HepG2 (cell line): ENCODE results near the gene ADCY7. TPM values are rescaled to one million over a fixed set of nuclear protein-coding genes. Genes with fewer than 3 reads are reported as not detected.
A peak's percentile ranks its signal among the peaks of the same experiment; 100 is the strongest.

Experiments
- ATAC-seq: fragments of 200-7000 bp; cut with Tn5 transposase; 3 replicates; pipeline ENCODE4 v1.9.1; 2020; ENCODE audit warnings: mild to moderate bottlenecking, moderate library complexity
- BruUV-seq: library from RNA; stranded (reverse); fragments of 400-500 nt; replicated peaks from 2 replicates; lab custom pipeline; 2021; lab: Mats Ljungman, UMichigan
- CTCF ChIA-PET: fragments of 300-600 bp; formaldehyde crosslinking; extraction: SDS; loops from one replicate; lab custom pipeline; 2021; ENCODE audit warnings: low total read pairs, inconsistent platforms, low intra/inter-chr PET ratio; lab: Yijun Ruan, JAX
- POLR2A ChIA-PET: fragments of 350-600 bp; sonication (Branson Sonifier 250); formaldehyde crosslinking; loops from one replicate; lab custom pipeline; 2020; ENCODE audit warnings: antibody characterized with exemption, inconsistent platforms; lab: Yijun Ruan, JAX
- DNase-seq: peaks from one replicate; pipeline ENCODE4 v3.0.0-alpha.2; 2015; ENCODE audit warnings: low spot score
- FAIRE-seq: peaks from 3 replicates; lab custom pipeline; 2011; peaks lifted over from hg19 to GRCh38; lab: Jason Lieb, UNC
- H2AFZ ChIP-seq: one replicate; pipeline ENCODE4 v1.6.1; 2011; ENCODE audit warnings: low read length, inconsistent platforms
- H3K27ac ChIP-seq: fragments of 300-600 bp; 3 replicates; pipeline ENCODE4 v1.8.0; 2011; ENCODE audit warnings: mixed run types, mild to moderate bottlenecking, mixed read lengths, low read length, inconsistent platforms; ENCODE audit not compliant: insufficient read depth; ENCODE audit errors: extremely low read length
- H3K27me3 ChIP-seq, 2 experiments: fragments of 200-600 bp in 1 of 2; 2 replicates in 1 of 2; 3 replicates in 1 of 2; pipeline versions ENCODE4 v1.6.0 to v1.8.0; 2011; ENCODE audit warnings: low read length in 2 of 2, mild to moderate bottlenecking in 2 of 2, moderate library complexity in 2 of 2, inconsistent platforms in 1 of 2; ENCODE audit not compliant: insufficient read depth in 2 of 2, control insufficient read depth in 1 of 2
- H3K36me3 ChIP-seq, 2 experiments: fragments of 200-600 bp in 1 of 2; replicated peaks in 1 of 2; 2 replicates in 1 of 2; 3 replicates in 1 of 2; pipeline versions ENCODE4 v1.5.1 to v1.8.0; 2011; ENCODE audit warnings: low read length in 2 of 2, inconsistent platforms in 1 of 2; ENCODE audit not compliant: insufficient read depth in 2 of 2, control insufficient read depth in 1 of 2
- H3K4me1 ChIP-seq: 2 replicates; pipeline ENCODE4 v1.5.1; 2012; ENCODE audit warnings: low read length, inconsistent platforms; ENCODE audit not compliant: insufficient read depth
- H3K4me2 ChIP-seq: 2 replicates; pipeline ENCODE4 v1.6.0; 2011; ENCODE audit warnings: low read depth, low read length, inconsistent platforms
- H3K4me3 ChIP-seq, 3 experiments: fragments of 200-600 bp in 1 of 3; sonication (generic), shearing (Covaris generic) in 1 of 3; replicated peaks in 1 of 3; 2 replicates each; pipeline ENCODE4 v1.5.1; 2011 to 2016; ENCODE audit warnings: low read length in 3 of 3, inconsistent platforms in 2 of 3, low read depth in 2 of 3, mild to moderate bottlenecking in 2 of 3, control low read depth in 1 of 3, mixed read lengths in 1 of 3; ENCODE audit not compliant: insufficient read depth in 1 of 3
- H3K79me2 ChIP-seq: one replicate; pipeline ENCODE4 v1.6.1; 2011; ENCODE audit warnings: low read length, inconsistent platforms; ENCODE audit not compliant: insufficient read depth
- H3K9ac ChIP-seq: 2 replicates; pipeline ENCODE4 v1.6.0; 2011; ENCODE audit warnings: mild to moderate bottlenecking, low read depth, low read length, inconsistent platforms; ENCODE audit not compliant: insufficient read depth
- H3K9me3 ChIP-seq: 2 replicates; pipeline ENCODE4 v1.5.1; 2012; ENCODE audit warnings: mild to moderate bottlenecking, low read length
- H4K20me1 ChIP-seq: 2 replicates; pipeline ENCODE4 v1.6.0; 2011; ENCODE audit warnings: inconsistent platforms, mild to moderate bottlenecking, low read length, moderate library complexity; ENCODE audit not compliant: insufficient read depth
- EEA1 ChIP-seq: sonication (generic); formaldehyde crosslinking; IDR thresholded peaks from 2 replicates; pipeline ENCODE4 v1.5.1; 2020; ENCODE audit warnings: mild to moderate bottlenecking, missing genetic modification reagents, borderline replicate concordance
- ELF1 ChIP-seq: sonication (generic); formaldehyde crosslinking; IDR thresholded peaks from 2 replicates; pipeline ENCODE4 v1.4.0; 2020; ENCODE audit warnings: missing genetic modification reagents
- HMGA1 ChIP-seq: sonication (generic); formaldehyde crosslinking; conservative IDR thresholded peaks from 2 replicates; pipeline ENCODE4 v1.4.0; 2020; ENCODE audit warnings: missing genetic modification reagents
- KLF6 ChIP-seq: IDR thresholded peaks from 2 replicates; pipeline ENCODE4 v1.8.0; 2016; ENCODE audit warnings: missing biosample characterization, missing genetic modification reagents
- PAWR ChIP-seq: sonication (generic); formaldehyde crosslinking; IDR thresholded peaks from 2 replicates; pipeline ENCODE4 v1.4.0; 2020; ENCODE audit warnings: missing genetic modification reagents, mild to moderate bottlenecking, borderline replicate concordance
- PCBP1 ChIP-seq: fragments of 200-400 bp; formaldehyde crosslinking; IDR thresholded peaks from 2 replicates; pipeline ENCODE4 v1.6.1; 2017; ENCODE audit warnings: mild to moderate bottlenecking, low read depth, low read length, borderline replicate concordance
- PHF20 ChIP-seq: sonication (generic); formaldehyde crosslinking; IDR thresholded peaks from 2 replicates; pipeline ENCODE4 v1.5.0; 2020; ENCODE audit warnings: mild to moderate bottlenecking, missing genetic modification reagents
- SRY ChIP-seq: sonication (generic); formaldehyde crosslinking; IDR thresholded peaks from 2 replicates; pipeline ENCODE4 v1.8.0; 2022; ENCODE audit warnings: mild to moderate bottlenecking, missing genetic modification reagents
- ZFP36 ChIP-seq: fragments of 150-350 bp; IDR thresholded peaks from 2 replicates; pipeline ENCODE4 v1.6.1; 2018; ENCODE audit warnings: borderline replicate concordance, low read length, low read depth; ENCODE audit not compliant: partially characterized antibody
- ZNF251 ChIP-seq: sonication (generic); formaldehyde crosslinking; IDR thresholded peaks from 2 replicates; pipeline ENCODE4 v1.9.0; 2021; ENCODE audit warnings: mild to moderate bottlenecking, missing genetic modification reagents
- ZNF703 ChIP-seq: sonication (generic); formaldehyde crosslinking; IDR thresholded peaks from 2 replicates; pipeline ENCODE4 v1.5.1; 2020; ENCODE audit warnings: missing genetic modification reagents, mild to moderate bottlenecking, moderate library complexity, borderline replicate concordance
- ZNF792 ChIP-seq: IDR thresholded peaks from 2 replicates; pipeline ENCODE4 v1.6.1; 2016
- WGBS: methylation state at CpG from one replicate; pipeline ENCODE4 v1.1.6; 2017; ENCODE audit warnings: low lambda C conversion rate; 5-methylcytosine and 5-hydroxymethylcytosine counted together
- in situ Hi-C: cut with HindIII; loops from 2 replicates; pipeline ENCODE4 v1.10.0; 2017; ENCODE audit warnings: low pct_unique_long_range_greater_than_20kb; ENCODE audit not compliant: extremely low pct_ligation_motif_present
- intact Hi-C: fragments of 100-400 bp; cut with micrococcal nuclease; formaldehyde crosslinking; loops from one replicate; pipeline ENCODE4 v1.10.0; 2022; ENCODE audit not compliant: unreplicated experiment
- polyA plus RNA-seq, 8 experiments: library from polyadenylated mRNA; depleted of rRNA in 3 of 8; stranded (reverse) in 7 of 8; unstranded in 1 of 8; fragments of >200 nt; fragmentation: Illumina TruSeq in 4 of 8; extraction: Trizol in 4 of 8; gene quantifications; 2 replicates each; pipeline versions ENCODE4 v1.2.1 to v1.2.3, GENCODE V29; 2011 to 2016; ENCODE audit warnings: low read depth in 4 of 8, missing spikeins in 1 of 8, mixed read lengths in 1 of 8; ENCODE audit not compliant: insufficient read depth in 1 of 8
- total RNA-seq, 5 experiments: library from RNA; depleted of rRNA; stranded (reverse); fragments of >200 nt; fragmentation: Illumina TruSeq; extraction: Trizol; gene quantifications; 2 replicates each; pipeline ENCODE4 v1.2.3, GENCODE V29; 2016; ENCODE audit warnings: low read depth in 1 of 5
- TF ChIP-seq, protein P1 (sequence below): sonication (generic); formaldehyde crosslinking; IDR thresholded peaks from 2 replicates; pipeline ENCODE4 v1.4.0; 2020; ENCODE audit warnings: missing genetic modification reagents, borderline replicate concordance

The ADCY7 gene
- total and polyA plus RNA-seq, 2 of the 13 experiments (the other 11 are each of a cell fraction or from before 2014, with no cell fraction given), result 2.2 to 4.3 TPM

DNA sequence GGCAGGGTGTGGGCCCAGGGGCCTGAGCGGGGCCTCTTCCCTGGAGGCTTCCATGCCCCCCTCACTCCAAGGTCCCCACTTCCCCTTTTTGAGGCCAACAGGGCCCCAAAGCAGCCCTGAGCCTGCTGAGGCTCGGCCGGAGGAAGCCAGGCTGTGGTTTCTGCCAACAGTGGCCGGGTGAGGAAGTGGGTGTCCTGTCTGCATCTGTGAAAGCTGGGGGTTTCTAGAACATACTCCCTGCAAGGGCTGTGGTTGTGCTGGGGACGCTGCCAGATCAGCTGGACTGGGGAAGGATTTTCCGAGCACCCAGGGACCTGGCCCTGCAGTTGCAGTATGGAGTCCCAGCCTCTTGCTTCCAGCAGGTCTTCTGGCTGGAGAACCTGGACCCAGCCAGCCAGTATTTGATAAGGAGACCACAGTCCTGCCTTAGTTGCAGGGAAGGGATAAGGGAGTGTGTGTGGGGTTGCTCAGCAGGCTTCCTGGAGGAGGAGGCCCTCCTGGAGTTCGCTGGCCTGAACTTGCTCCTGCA lies 15.7 kb downstream of the ADCY7 start:
- POLR2A ChIA-PET, result interaction anchor here (0.6 to 2.6 kb wide), 6 partner anchors 8 to 524 kb away, joined by 3 to 13 read pairs (median 6); no protein-coding TSS in a partner anchor
- intact Hi-C loops, result no loop called here

More for the DNA sequence above, 15.7 kb downstream of the ADCY7 start:
- Histone ChIP-seq H3K36me3 (no peaks in the 10 kb centered on the region), H3K4me2 (peak overlapping the region; percentile 86), H3K9me3 (no peaks in the 10 kb centered on the region), H4K20me1 (no peaks in the 10 kb centered on the region), H3K4me1 (peaks cover 53% of the 10 kb centered on the region), H3K27me3 (no peaks in the 10 kb centered on the region; a peak in 1 of 5 replicates), H3K27ac (no peak overlapping the region), H3K79me2 (no peaks in the 10 kb centered on the region), H2AFZ (no peak overlapping the region), H3K9ac (peak overlapping the region; percentile 9; the same call in 1 of the 2 replicates), H3K4me3 (peak overlapping the region in 2 of 3 experiments; percentile 4 to 55; a peak in 1 of 6 replicates)
- 0 out of 2 replicates have a peak, but pooled peaks have one; percentile 28 for TF ChIP-seq SRY (CRISPR knock-in tag)
- TF ChIP-seq, protein P1, sequence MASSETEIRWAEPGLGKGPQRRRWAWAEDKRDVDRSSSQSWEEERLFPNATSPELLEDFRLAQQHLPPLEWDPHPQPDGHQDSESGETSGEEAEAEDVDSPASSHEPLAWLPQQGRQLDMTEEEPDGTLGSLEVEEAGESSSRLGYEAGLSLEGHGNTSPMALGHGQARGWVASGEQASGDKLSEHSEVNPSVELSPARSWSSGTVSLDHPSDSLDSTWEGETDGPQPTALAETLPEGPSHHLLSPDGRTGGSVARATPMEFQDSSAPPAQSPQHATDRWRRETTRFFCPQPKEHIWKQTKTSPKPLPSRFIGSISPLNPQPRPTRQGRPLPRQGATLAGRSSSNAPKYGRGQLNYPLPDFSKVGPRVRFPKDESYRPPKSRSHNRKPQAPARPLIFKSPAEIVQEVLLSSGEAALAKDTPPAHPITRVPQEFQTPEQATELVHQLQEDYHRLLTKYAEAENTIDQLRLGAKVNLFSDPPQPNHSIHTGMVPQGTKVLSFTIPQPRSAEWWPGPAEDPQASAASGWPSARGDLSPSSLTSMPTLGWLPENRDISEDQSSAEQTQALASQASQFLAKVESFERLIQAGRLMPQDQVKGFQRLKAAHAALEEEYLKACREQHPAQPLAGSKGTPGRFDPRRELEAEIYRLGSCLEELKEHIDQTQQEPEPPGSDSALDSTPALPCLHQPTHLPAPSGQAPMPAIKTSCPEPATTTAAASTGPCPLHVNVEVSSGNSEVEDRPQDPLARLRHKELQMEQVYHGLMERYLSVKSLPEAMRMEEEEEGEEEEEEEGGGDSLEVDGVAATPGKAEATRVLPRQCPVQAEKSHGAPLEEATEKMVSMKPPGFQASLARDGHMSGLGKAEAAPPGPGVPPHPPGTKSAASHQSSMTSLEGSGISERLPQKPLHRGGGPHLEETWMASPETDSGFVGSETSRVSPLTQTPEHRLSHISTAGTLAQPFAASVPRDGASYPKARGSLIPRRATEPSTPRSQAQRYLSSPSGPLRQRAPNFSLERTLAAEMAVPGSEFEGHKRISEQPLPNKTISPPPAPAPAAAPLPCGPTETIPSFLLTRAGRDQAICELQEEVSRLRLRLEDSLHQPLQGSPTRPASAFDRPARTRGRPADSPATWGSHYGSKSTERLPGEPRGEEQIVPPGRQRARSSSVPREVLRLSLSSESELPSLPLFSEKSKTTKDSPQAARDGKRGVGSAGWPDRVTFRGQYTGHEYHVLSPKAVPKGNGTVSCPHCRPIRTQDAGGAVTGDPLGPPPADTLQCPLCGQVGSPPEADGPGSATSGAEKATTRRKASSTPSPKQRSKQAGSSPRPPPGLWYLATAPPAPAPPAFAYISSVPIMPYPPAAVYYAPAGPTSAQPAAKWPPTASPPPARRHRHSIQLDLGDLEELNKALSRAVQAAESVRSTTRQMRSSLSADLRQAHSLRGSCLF (CRISPR knock-in tag), result no peak
- TF ChIP-seq ZNF703 (CRISPR knock-in tag), result 0 out of 2 replicates have a peak, but pooled peaks have one; percentile 45
- peak; percentile 38 for TF ChIP-seq ZFP36
- no peak for TF ChIP-seq KLF6 (CRISPR knock-in tag)
- TF ChIP-seq ZNF792, result no peak
- no peak for TF ChIP-seq ELF1 (CRISPR knock-in tag)
- no peak for TF ChIP-seq PCBP1
- TF ChIP-seq HMGA1 (CRISPR knock-in tag), result no peak
- no peak for TF ChIP-seq PHF20 (CRISPR knock-in tag)
- TF ChIP-seq EEA1, result no peak
- TF ChIP-seq ZNF251 (CRISPR knock-in tag), result 0 out of 2 replicates have a peak, but pooled peaks have one; percentile 70
- no peak for TF ChIP-seq PAWR (CRISPR knock-in tag)
- FAIRE-seq (no peak), DNase-seq (no peak), ATAC-seq (peak; percentile 6)
- in situ Hi-C loops, result no loop called here
- BruUV-seq, result no TSS peak
- WGBS, result 37% methylated on average over 6 of the region's 7 CpGs
- CTCF ChIA-PET, result no interaction called here
